KMS-11 (cell line): ENCODE data around the gene VPS45.

Experiments used
- H2AFZ ChIP-seq: fragments of 200-600 bp; sonication (generic); 2 replicates; pipeline ENCODE4 v1.6.1; 2016; ENCODE audit warnings: antibody characterized with exemption, mixed run types, low read depth
- H3K27ac ChIP-seq: fragments of 200-600 bp; sonication (generic); 2 replicates; pipeline ENCODE4 v1.6.1; 2016; ENCODE audit warnings: mild to moderate bottlenecking, mixed run types
- H3K27me3 ChIP-seq: fragments of 200-600 bp; sonication (generic); 2 replicates; pipeline ENCODE4 v1.6.1; 2017; ENCODE audit warnings: mild to moderate bottlenecking, low read depth, mixed run types, moderate library complexity; ENCODE audit not compliant: insufficient read depth
- H3K36me3 ChIP-seq: fragments of 200-600 bp; sonication (generic); 2 replicates; pipeline ENCODE4 v1.6.1; 2017; ENCODE audit warnings: mild to moderate bottlenecking, mixed run types; ENCODE audit not compliant: insufficient read depth
- H3K4me1 ChIP-seq: fragments of 200-600 bp; sonication (generic); 2 replicates; pipeline ENCODE4 v1.6.1; 2016; ENCODE audit warnings: mild to moderate bottlenecking, low read depth, mixed run types; ENCODE audit not compliant: poor library complexity, severe bottlenecking
- H3K4me2 ChIP-seq: fragments of 200-600 bp; sonication (generic); 2 replicates; pipeline ENCODE4 v1.7.0; 2016; ENCODE audit warnings: mild to moderate bottlenecking, mixed run types
- H3K4me3 ChIP-seq: fragments of 200-600 bp; sonication (generic); IDR thresholded peaks from 2 replicates; pipeline ENCODE4 v1.6.1; 2017; ENCODE audit warnings: low read depth, low read length, mixed read lengths; ENCODE audit not compliant: insufficient read depth
- H3K79me2 ChIP-seq: fragments of 200-600 bp; sonication (generic); 2 replicates; pipeline ENCODE4 v1.6.1; 2016; ENCODE audit warnings: low read depth, mixed run types; ENCODE audit not compliant: insufficient read depth
- H3K9ac ChIP-seq: fragments of 200-600 bp; sonication (generic); 2 replicates; pipeline ENCODE4 v1.6.1; 2016; ENCODE audit warnings: mild to moderate bottlenecking, mixed run types
- H4K20me1 ChIP-seq: fragments of 200-600 bp; sonication (generic); 2 replicates; pipeline ENCODE4 v1.6.1; 2016; ENCODE audit warnings: mild to moderate bottlenecking, mixed run types; ENCODE audit not compliant: insufficient read depth
- TF ChIP-seq, protein P1 (sequence below): fragments of 200-600 bp; sonication (generic); conservative IDR thresholded peaks from 2 replicates; pipeline ENCODE4 v1.6.1; 2017; ENCODE audit warnings: low read depth, mild to moderate bottlenecking, antibody characterized with exemption, low read length, moderate library complexity, mixed read lengths

The VPS45 gene

GRCh38 chr1:150022357-150022756 is 45.2 kb upstream of the VPS45 start:
- Histone ChIP-seq H3K36me3 (no peaks in the 10 kb centered on the region), H3K4me2 (no peak overlapping the region), H2AFZ (no peak overlapping the region), H3K79me2 (no peaks in the 10 kb centered on the region), H3K27me3 (no peaks in the 10 kb centered on the region), H3K4me3 (no peak overlapping the region), H3K9ac (no peak overlapping the region), H3K4me1 (no peaks in the 10 kb centered on the region), H4K20me1 (no peaks in the 10 kb centered on the region), H3K27ac (no peak overlapping the region)
- TF ChIP-seq, protein P1, sequence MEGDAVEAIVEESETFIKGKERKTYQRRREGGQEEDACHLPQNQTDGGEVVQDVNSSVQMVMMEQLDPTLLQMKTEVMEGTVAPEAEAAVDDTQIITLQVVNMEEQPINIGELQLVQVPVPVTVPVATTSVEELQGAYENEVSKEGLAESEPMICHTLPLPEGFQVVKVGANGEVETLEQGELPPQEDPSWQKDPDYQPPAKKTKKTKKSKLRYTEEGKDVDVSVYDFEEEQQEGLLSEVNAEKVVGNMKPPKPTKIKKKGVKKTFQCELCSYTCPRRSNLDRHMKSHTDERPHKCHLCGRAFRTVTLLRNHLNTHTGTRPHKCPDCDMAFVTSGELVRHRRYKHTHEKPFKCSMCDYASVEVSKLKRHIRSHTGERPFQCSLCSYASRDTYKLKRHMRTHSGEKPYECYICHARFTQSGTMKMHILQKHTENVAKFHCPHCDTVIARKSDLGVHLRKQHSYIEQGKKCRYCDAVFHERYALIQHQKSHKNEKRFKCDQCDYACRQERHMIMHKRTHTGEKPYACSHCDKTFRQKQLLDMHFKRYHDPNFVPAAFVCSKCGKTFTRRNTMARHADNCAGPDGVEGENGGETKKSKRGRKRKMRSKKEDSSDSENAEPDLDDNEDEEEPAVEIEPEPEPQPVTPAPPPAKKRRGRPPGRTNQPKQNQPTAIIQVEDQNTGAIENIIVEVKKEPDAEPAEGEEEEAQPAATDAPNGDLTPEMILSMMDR = no peak

DNA sequence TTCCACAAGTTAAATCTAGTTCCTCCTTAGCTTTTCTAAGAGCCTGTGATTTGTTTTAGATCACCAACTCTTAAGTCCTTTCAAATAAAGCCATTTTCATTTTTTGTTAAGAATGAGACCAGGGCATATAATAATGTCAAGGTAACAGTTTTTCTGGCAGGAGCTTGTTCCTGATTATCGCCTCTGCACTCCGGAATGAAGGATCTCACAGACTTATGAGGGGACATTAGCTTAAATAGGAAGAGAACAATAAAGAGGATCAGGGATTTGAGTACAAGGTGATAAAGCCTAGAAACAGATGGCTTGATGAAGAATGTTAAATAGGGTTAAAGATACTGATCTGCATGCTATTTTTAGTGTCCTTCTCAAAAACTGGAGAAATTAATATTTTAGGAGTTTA is 43.4 kb upstream of the VPS45 start:
- no peaks in the 10 kb centered on the region for H3K4me1 ChIP-seq

DNA sequence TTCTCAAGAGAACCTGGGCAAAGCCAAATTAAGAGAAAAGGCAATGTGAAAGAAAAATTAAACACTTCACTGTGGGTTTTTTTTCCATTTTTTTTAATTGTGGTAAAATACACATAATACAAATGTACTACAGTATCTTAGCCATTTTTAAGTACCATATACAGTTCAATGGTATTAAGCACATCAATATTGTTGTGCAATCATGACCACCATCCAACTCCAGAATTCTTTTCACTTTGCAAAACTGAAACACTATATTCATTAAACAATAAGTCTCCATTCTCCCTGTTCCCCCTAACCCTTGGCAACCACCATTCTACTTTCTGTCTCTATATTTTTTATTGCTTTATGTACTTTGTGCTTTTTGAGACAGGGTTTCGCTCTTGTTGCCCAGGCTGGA is 39.3 kb upstream of the VPS45 start:
- Histone ChIP-seq H4K20me1 (no peaks in the 10 kb centered on the region), H3K27me3 (no peaks in the 10 kb centered on the region), H2AFZ (no peak overlapping the region), H3K9ac (no peak overlapping the region), H3K4me1 (no peaks in the 10 kb centered on the region), H3K36me3 (no peaks in the 10 kb centered on the region), H3K79me2 (no peaks in the 10 kb centered on the region), H3K4me3 (no peak overlapping the region), H3K4me2 (no peak overlapping the region), H3K27ac (no peak overlapping the region)
- TF ChIP-seq, protein P1 = no peak

More for the DNA sequence above, 43.4 kb upstream of the VPS45 start:
- Histone ChIP-seq H3K27ac (no peak overlapping the region), H3K9ac (no peak overlapping the region), H4K20me1 (no peaks in the 10 kb centered on the region), H3K27me3 (no peaks in the 10 kb centered on the region), H3K79me2 (no peaks in the 10 kb centered on the region), H3K4me2 (no peak overlapping the region), H3K4me3 (no peak overlapping the region), H2AFZ (no peak overlapping the region), H3K36me3 (no peaks in the 10 kb centered on the region)
- TF ChIP-seq, protein P1 = no peak

- Histone ChIP-seq H3K36me3 (no peaks in the 10 kb centered on the region), H3K4me2 (no peak overlapping the region), H2AFZ (no peak overlapping the region), H3K27ac (no peak overlapping the region), H3K4me3 (no peak overlapping the region), H3K4me1 (no peaks in the 10 kb centered on the region), H3K9ac (no peak overlapping the region), H3K79me2 (no peaks in the 10 kb centered on the region), H3K27me3 (no peaks in the 10 kb centered on the region), H4K20me1 (no peaks in the 10 kb centered on the region)
- TF ChIP-seq, protein P1 = no peak
These were observed 33.2 kb upstream of the VPS45 start for GRCh38 chr1:150034336-150034735.
